HEK293 (cell line): Measurements from ENCODE around the gene PKLR.

Experiments used
- GLIS1 ChIP-seq: fragments of 450-650 bp; formaldehyde crosslinking; IDR thresholded peaks from 2 replicates; pipeline ENCODE4 v1.5.1; 2016; ENCODE audit warnings: missing biosample characterization, missing genetic modification characterization
- HOXA7 ChIP-seq: sonication (generic); formaldehyde crosslinking; IDR thresholded peaks from 2 replicates; pipeline ENCODE4 v1.8.1; 2022; ENCODE audit warnings: missing genetic modification reagents, borderline replicate concordance
- KLF7 ChIP-seq: fragments of 450-650 bp; formaldehyde crosslinking; IDR thresholded peaks from 2 replicates; pipeline ENCODE4 v1.5.1; 2016; ENCODE audit warnings: missing biosample characterization, missing genetic modification characterization, borderline replicate concordance
- MEIS1 ChIP-seq: sonication (generic); formaldehyde crosslinking; IDR thresholded peaks from 2 replicates; pipeline ENCODE4 v1.8.1; 2022; ENCODE audit warnings: missing genetic modification reagents, mild to moderate bottlenecking, borderline replicate concordance
- MZF1 ChIP-seq: fragments of 450-650 bp; formaldehyde crosslinking; IDR thresholded peaks from 2 replicates; pipeline ENCODE4 v1.5.1; 2017; ENCODE audit warnings: missing biosample characterization, missing genetic modification characterization, borderline replicate concordance
- OSR2 ChIP-seq: fragments of 450-650 bp; formaldehyde crosslinking; IDR thresholded peaks from 2 replicates; pipeline ENCODE4 v1.5.1; 2016; ENCODE audit warnings: missing biosample characterization, missing genetic modification characterization
- TRIM28 ChIP-seq: IDR thresholded peaks from 2 replicates; pipeline ENCODE4 v1.6.1; 2011; ENCODE audit warnings: low read length, control low read depth, borderline replicate concordance
- YY1 ChIP-seq: fragments of 450-650 bp; formaldehyde crosslinking; IDR thresholded peaks from 2 replicates; pipeline ENCODE4 v1.5.1; 2018; ENCODE audit warnings: missing biosample characterization, missing genetic modification characterization
- ZBTB20 ChIP-seq: fragments of 450-650 bp; formaldehyde crosslinking; IDR thresholded peaks from 2 replicates; pipeline ENCODE4 v1.5.1; 2016; ENCODE audit warnings: missing biosample characterization, missing genetic modification characterization
- ZNF138 ChIP-seq: fragments of 450-650 bp; formaldehyde crosslinking; IDR thresholded peaks from 2 replicates; pipeline ENCODE4 v1.5.1; 2016; ENCODE audit warnings: missing biosample characterization, missing genetic modification characterization, borderline replicate concordance
- ZNF211 ChIP-seq: fragments of 450-650 bp; formaldehyde crosslinking; IDR thresholded peaks from 2 replicates; pipeline ENCODE4 v1.5.1; 2016; ENCODE audit warnings: low read depth, missing biosample characterization, missing genetic modification characterization
- ZNF239 ChIP-seq: fragments of 450-650 bp; formaldehyde crosslinking; IDR thresholded peaks from 2 replicates; pipeline ENCODE4 v1.5.1; 2016; ENCODE audit warnings: missing biosample characterization, missing genetic modification characterization
- ZNF311 ChIP-seq: fragments of 450-650 bp; formaldehyde crosslinking; IDR thresholded peaks from 2 replicates; pipeline ENCODE4 v1.5.1; 2017; ENCODE audit warnings: missing biosample characterization, missing genetic modification characterization, borderline replicate concordance
- ZNF335 ChIP-seq: fragments of 450-650 bp; formaldehyde crosslinking; conservative IDR thresholded peaks from 2 replicates; pipeline ENCODE4 v1.5.1; 2016; ENCODE audit warnings: missing biosample characterization, missing genetic modification characterization
- ZNF354C ChIP-seq: fragments of 450-650 bp; formaldehyde crosslinking; IDR thresholded peaks from 2 replicates; pipeline ENCODE4 v1.5.1; 2016; ENCODE audit warnings: missing biosample characterization, missing genetic modification characterization, low read depth, borderline replicate concordance
- ZNF394 ChIP-seq: fragments of 450-650 bp; formaldehyde crosslinking; IDR thresholded peaks from 2 replicates; pipeline ENCODE4 v1.5.1; 2016; ENCODE audit warnings: missing biosample characterization, missing genetic modification characterization, mild to moderate bottlenecking, moderate library complexity, borderline replicate concordance
- ZNF423 ChIP-seq: fragments of 450-650 bp; formaldehyde crosslinking; IDR thresholded peaks from 2 replicates; pipeline ENCODE4 v1.5.1; 2016; ENCODE audit warnings: missing biosample characterization, missing genetic modification characterization
- ZNF426 ChIP-seq: fragments of 450-650 bp; formaldehyde crosslinking; IDR thresholded peaks from 2 replicates; pipeline ENCODE4 v1.5.1; 2017; ENCODE audit warnings: missing biosample characterization, missing genetic modification characterization, mild to moderate bottlenecking, inconsistent platforms, moderate library complexity
- ZNF449 ChIP-seq: fragments of 450-650 bp; formaldehyde crosslinking; IDR thresholded peaks from 2 replicates; pipeline ENCODE4 v1.5.1; 2017; ENCODE audit warnings: missing biosample characterization, mild to moderate bottlenecking, missing genetic modification characterization, moderate library complexity
- ZNF501 ChIP-seq: fragments of 450-650 bp; formaldehyde crosslinking; IDR thresholded peaks from 2 replicates; pipeline ENCODE4 v1.5.1; 2016; ENCODE audit warnings: missing biosample characterization, missing genetic modification characterization
- ZNF544 ChIP-seq: fragments of 450-650 bp; formaldehyde crosslinking; IDR thresholded peaks from 2 replicates; pipeline ENCODE4 v1.5.0; 2017; ENCODE audit warnings: missing biosample characterization, missing genetic modification characterization
- ZNF600 ChIP-seq: fragments of 450-650 bp; formaldehyde crosslinking; IDR thresholded peaks from 2 replicates; pipeline ENCODE4 v1.5.1; 2016; ENCODE audit warnings: missing biosample characterization, missing genetic modification characterization
- ZNF621 ChIP-seq: fragments of 450-650 bp; formaldehyde crosslinking; IDR thresholded peaks from 2 replicates; pipeline ENCODE4 v1.5.1; 2017; ENCODE audit warnings: missing biosample characterization, missing genetic modification characterization
- ZNF624 ChIP-seq: fragments of 450-650 bp; formaldehyde crosslinking; IDR thresholded peaks from 2 replicates; pipeline ENCODE4 v1.5.1; 2017; ENCODE audit warnings: missing biosample characterization, missing genetic modification characterization
- ZNF626 ChIP-seq: fragments of 450-650 bp; sonication (Bioruptor Pico); formaldehyde crosslinking; IDR thresholded peaks from 2 replicates; pipeline ENCODE4 v1.5.1; 2018; ENCODE audit warnings: missing biosample characterization, missing genetic modification characterization, inconsistent platforms
- ZNF660 ChIP-seq: fragments of 450-650 bp; IDR thresholded peaks from 2 replicates; pipeline ENCODE4 v1.5.1; 2018; ENCODE audit warnings: missing biosample characterization, mild to moderate bottlenecking, missing genetic modification characterization
- ZNF701 ChIP-seq: fragments of 450-650 bp; formaldehyde crosslinking; IDR thresholded peaks from 2 replicates; pipeline ENCODE4 v1.5.1; 2016; ENCODE audit warnings: missing biosample characterization, missing genetic modification characterization
- ZNF747 ChIP-seq: fragments of 450-650 bp; formaldehyde crosslinking; IDR thresholded peaks from 2 replicates; pipeline ENCODE4 v1.5.1; 2016; ENCODE audit warnings: missing biosample characterization, missing genetic modification characterization
- ZNF776 ChIP-seq: fragments of 450-650 bp; formaldehyde crosslinking; IDR thresholded peaks from 2 replicates; pipeline ENCODE4 v1.5.0; 2017; ENCODE audit warnings: missing biosample characterization, missing genetic modification characterization, borderline replicate concordance
- ZSCAN18 ChIP-seq: fragments of 450-650 bp; formaldehyde crosslinking; IDR thresholded peaks from 2 replicates; pipeline ENCODE4 v1.5.1; 2016; ENCODE audit warnings: missing biosample characterization, missing genetic modification characterization
- ZSCAN5A ChIP-seq: fragments of 450-650 bp; formaldehyde crosslinking; IDR thresholded peaks from 2 replicates; pipeline ENCODE4 v1.5.1; 2016; ENCODE audit warnings: missing biosample characterization, missing genetic modification characterization
- TF ChIP-seq, protein P1 (sequence below): fragments of 450-650 bp; formaldehyde crosslinking; conservative IDR thresholded peaks from 2 replicates; pipeline ENCODE4 v1.5.1; 2016; ENCODE audit warnings: low read depth, missing biosample characterization, missing genetic modification characterization

Gene PKLR

GRCh38 chr1:155255243-155256007 is 45.8 kb downstream of the PKLR start, which contains the start of gene ENTREP3 (continued):
- TF ChIP-seq ZNF354C (tag by site-specific recombination), result no peak
- TF ChIP-seq HOXA7 (CRISPR knock-in tag), result no peak
- peak; percentile 93 for TF ChIP-seq YY1
- TF ChIP-seq KLF7 (tag by site-specific recombination), result 0 out of 2 replicates have a peak, but pooled peaks have one; percentile 60
- no peak for TF ChIP-seq ZNF239 (tag by site-specific recombination)
- TF ChIP-seq ZNF449, result no peak
- no peak for TF ChIP-seq ZNF138 (tag by site-specific recombination)
- TF ChIP-seq MEIS1 (CRISPR knock-in tag), result no peak
- TF ChIP-seq ZNF211 (tag by site-specific recombination), result no peak
- peak; percentile 77 for TF ChIP-seq ZNF335 (tag by site-specific recombination)
- peak; percentile 32; the same call in 1 of the 2 replicates for TF ChIP-seq ZSCAN5A (tag by site-specific recombination)
- peak; percentile 98 for TF ChIP-seq MZF1 (tag by site-specific recombination)
- 0 out of 2 replicates have a peak, but pooled peaks have one; percentile 26 for TF ChIP-seq ZNF394
- no peak; the same call in 1 of the 2 replicates for TF ChIP-seq GLIS1
- no peak for TF ChIP-seq ZNF423 (tag by site-specific recombination)
- TF ChIP-seq OSR2 (tag by site-specific recombination), result no peak
- TF ChIP-seq ZBTB20 (tag by site-specific recombination), result peak; percentile 96
- no peak for TF ChIP-seq ZSCAN18 (tag by site-specific recombination)
- TF ChIP-seq ZNF600 (tag by site-specific recombination), result peak; percentile 82; the same call in 1 of the 2 replicates
- TF ChIP-seq ZNF621 (tag by site-specific recombination), result no peak
- TF ChIP-seq ZNF776 (tag by site-specific recombination), result no peak
- TF ChIP-seq ZNF544 (tag by site-specific recombination), result no peak
- no peak for TF ChIP-seq ZNF311 (tag by site-specific recombination)
- no peak for TF ChIP-seq ZNF624 (tag by site-specific recombination)
- TF ChIP-seq ZNF626 (tag by site-specific recombination), result no peak
- TF ChIP-seq ZNF747 (tag by site-specific recombination), result no peak
- no peak for TF ChIP-seq ZNF701 (tag by site-specific recombination)
- TF ChIP-seq ZNF660 (tag by site-specific recombination), result 0 out of 2 replicates have a peak, but pooled peaks have one; percentile 60
- no peak for TF ChIP-seq ZNF426
- TF ChIP-seq TRIM28, result no peak
- peak; percentile 67; the same call in 1 of the 2 replicates for TF ChIP-seq ZNF501 (tag by site-specific recombination)
- TF ChIP-seq, protein P1, sequence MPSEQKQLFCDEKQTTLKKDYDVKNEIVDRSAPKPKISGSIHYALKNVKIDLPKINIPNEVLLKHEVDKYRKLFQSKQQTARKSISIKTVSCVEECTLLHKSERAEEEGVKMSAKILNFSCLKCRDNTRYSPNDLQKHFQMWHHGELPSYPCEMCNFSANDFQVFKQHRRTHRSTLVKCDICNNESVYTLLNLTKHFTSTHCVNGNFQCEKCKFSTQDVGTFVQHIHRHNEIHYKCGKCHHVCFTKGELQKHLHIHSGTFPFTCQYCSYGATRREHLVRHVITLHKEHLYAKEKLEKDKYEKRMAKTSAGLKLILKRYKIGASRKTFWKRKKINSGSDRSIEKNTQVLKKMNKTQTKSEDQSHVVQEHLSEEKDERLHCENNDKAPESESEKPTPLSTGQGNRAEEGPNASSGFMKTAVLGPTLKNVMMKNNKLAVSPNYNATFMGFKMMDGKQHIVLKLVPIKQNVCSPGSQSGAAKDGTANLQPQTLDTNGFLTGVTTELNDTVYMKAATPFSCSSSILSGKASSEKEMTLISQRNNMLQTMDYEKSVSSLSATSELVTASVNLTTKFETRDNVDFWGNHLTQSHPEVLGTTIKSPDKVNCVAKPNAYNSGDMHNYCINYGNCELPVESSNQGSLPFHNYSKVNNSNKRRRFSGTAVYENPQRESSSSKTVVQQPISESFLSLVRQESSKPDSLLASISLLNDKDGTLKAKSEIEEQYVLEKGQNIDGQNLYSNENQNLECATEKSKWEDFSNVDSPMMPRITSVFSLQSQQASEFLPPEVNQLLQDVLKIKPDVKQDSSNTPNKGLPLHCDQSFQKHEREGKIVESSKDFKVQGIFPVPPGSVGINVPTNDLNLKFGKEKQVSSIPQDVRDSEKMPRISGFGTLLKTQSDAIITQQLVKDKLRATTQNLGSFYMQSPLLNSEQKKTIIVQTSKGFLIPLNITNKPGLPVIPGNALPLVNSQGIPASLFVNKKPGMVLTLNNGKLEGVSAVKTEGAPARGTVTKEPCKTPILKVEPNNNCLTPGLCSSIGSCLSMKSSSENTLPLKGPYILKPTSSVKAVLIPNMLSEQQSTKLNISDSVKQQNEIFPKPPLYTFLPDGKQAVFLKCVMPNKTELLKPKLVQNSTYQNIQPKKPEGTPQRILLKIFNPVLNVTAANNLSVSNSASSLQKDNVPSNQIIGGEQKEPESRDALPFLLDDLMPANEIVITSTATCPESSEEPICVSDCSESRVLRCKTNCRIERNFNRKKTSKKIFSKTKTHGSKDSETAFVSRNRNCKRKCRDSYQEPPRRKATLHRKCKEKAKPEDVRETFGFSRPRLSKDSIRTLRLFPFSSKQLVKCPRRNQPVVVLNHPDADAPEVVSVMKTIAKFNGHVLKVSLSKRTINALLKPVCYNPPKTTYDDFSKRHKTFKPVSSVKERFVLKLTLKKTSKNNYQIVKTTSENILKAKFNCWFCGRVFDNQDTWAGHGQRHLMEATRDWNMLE (tag by site-specific recombination), result no peak
